ENCODE results near the gene GRAMD1A. TPM values are rescaled to one million over a fixed set of nuclear protein-coding genes. Genes with fewer than 3 reads are reported as not detected.

The GRAMD1A gene
- total RNA-seq = 100 to 1,000 TPM; 129 to 141 TPM

DNA sequence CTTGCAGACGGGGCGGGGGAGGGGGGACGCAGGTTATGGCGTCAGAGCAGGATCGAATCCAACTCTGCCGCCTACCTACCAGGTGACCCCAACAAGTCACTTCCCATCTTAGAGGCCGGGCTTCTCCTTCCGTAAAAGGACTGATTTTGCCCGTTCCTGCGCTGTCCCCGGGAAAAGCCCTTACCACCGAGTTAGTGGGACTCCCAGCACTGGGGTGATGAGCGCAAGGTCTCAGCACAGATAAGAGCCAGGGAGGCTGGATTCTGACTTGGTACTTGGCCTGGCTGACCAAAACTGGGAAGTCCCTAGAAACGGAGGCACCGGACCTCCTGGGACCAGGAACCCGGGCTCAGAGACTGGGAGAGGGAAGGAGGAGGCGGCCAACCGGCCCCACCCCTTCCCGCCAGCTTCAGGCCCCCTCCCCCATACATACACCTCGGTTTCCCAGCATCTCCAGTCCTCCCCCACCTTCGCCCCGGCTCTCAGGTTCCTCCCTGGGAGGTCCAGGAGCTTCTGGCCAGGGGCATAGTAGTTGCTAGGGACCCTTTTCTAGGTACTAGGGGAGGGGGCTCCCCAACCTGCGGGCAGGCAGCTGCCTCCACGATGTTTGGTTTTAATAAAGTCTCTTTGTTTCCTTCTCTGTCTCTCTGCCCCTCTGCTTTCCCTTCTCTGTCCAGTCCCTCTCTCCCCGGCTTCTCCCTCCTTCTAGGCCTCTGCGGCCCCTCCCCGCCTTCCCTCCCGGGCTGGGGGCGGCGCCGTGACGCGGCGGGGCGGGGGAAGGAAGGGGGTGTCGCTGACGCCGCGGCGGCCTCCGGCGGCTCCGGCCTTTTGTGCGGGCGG, at the start of gene GRAMD1A:
GRAMD1A (plus strand) TSS at position 826 of the 840 bp plus-strand sequence. CDS start 156 bp downstream, outside the sequence.

GRCh38 chr19:34963573-34964406, 36.3 kb upstream of the GRAMD1A start, which contains the start of gene ZNF792:
ZNF792 (minus strand) TSS chr19:34964229; CDS start chr19:34963662, 567 bp downstream.

DNA sequence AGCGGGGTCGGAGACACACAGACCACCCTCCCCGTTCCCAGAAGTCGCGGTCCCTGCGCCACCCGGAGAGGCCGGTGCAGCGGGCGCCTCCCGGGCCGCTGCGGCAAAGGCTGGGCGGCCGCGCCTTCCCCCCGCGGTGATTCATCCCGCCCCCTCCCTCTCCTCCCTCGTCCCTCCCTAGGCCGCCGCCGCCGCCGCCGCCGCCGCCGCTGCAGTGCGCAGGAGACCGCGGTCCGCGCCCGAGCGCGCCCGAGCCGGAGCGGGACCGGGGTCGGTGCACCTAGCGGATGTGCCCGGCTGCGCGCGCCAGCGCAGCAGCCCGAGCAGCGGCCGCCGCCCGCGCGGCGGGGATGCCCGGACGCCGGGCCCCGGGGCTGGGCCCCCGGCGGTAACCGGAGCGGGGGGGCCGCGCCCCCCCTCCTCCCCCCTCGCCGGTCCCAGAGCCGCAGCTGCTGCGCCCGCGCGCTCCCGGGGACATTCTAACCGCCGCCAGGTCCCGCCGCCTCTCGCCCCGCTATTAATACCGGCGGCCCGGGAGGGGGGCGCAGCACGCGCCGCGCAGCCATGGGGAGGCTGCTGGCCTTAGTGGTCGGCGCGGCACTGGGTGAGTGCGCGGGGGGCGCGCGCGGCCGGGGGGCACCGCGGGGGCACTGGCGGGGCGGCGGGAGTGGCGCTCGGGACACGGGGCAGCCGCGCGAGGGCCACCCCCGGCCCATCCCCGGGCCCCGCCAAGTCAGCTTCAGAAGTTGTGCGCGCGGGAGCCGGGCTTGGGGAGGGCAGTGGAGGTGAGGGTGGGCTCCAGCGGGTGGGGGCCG, 30.3 kb downstream of the GRAMD1A start, which contains the start of gene SCN1B:
SCN1B (plus strand) TSS at position 214 of the 815 bp plus-strand sequence; CDS start at position 565, 351 bp downstream.

DNA sequence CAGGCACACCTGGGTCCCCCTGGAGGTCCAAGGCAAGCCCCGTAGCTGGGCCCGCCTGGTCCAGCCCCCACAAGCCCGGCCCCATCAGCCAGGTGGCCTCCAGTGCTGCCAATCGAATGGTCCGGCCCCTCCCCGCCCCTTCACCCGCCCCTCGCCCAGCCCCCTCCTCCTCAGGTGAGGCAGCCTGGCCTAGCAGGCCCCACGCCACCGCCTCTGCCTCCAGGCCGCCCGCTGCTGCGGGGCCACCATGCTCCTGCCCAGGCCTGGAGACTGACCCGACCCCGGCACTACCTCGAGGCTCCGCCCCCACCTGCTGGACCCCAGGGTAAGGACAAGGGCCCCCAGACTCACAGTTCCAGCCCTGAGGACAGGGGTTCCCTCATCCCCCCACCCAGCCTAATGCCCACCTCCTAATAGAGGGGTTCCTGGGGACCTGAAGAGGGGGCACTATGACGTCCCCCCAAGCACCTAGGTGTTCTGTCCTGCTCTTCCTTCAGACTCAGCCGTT, 41.5 kb downstream of the GRAMD1A start, which contains the start of gene HPN:
HPN (plus strand) TSS at position 174 of the 508 bp plus-strand sequence. CDS start 786 bp downstream, outside the sequence.

Other genes starting within 250 kb of the GRAMD1A start
- gene ZNF599, start 227.1 kb upstream of the GRAMD1A start, total RNA-seq = 1 to 10 TPM; 6.8 to 6.9 TPM
- gene ZNF30, start 73.4 kb upstream of the GRAMD1A start, total RNA-seq = 1 to 10 TPM; 3.9 to 6.2 TPM
- 10 to 100 TPM; 16.7 to 17.6 TPM for gene ZNF792, start 36.1 kb upstream of the GRAMD1A start, total RNA-seq
- gene SCN1B, start 30.1 kb downstream of the GRAMD1A start, total RNA-seq = under 1 TPM; 0.53 to 0.72 TPM
- gene HPN, start 41.4 kb downstream of the GRAMD1A start, total RNA-seq = not detected
- gene FXYD3, start 115.5 kb downstream of the GRAMD1A start, total RNA-seq = not detected
- gene LGI4, start 134.7 kb downstream of the GRAMD1A start, total RNA-seq = 1 to 10 TPM; 1.0 TPM
- gene FXYD1, start 138.5 kb downstream of the GRAMD1A start, total RNA-seq = 1 to 10 TPM; 4.5 to 6.3 TPM
- gene FXYD7, start 142.9 kb downstream of the GRAMD1A start, total RNA-seq = 10 to 100 TPM; 20.4 to 22.1 TPM
- 100 to 1,000 TPM; 732 to 764 TPM for gene FXYD5, start 154.4 kb downstream of the GRAMD1A start, total RNA-seq
- gene FAM187B, start 228.4 kb downstream of the GRAMD1A start, total RNA-seq = not detected
- gene LSR, start 248.7 kb downstream of the GRAMD1A start, total RNA-seq = 10 to 100 TPM; 18.5 to 20.1 TPM

All from activated naive CD4-positive, alpha-beta T cell treated with anti-CD3 and anti-CD28 coated beads, Interleukin-2, amount 10 ng/mL, durations not matched to agents 5 hours and 36 hours (primary cell).